SK-N-MC (cell line): ENCODE data around the gene PEX10.

Experiments used
- EZH2 ChIP-seq: fragments of 200-600 bp; sonication (generic); IDR thresholded peaks from one replicate; pipeline ENCODE4 v1.6.1; 2017; ENCODE audit warnings: antibody characterized with exemption
- FOXP2 ChIP-seq: optimal IDR thresholded peaks from 2 replicates; pipeline ENCODE3; 2011; ENCODE audit warnings: mild to moderate bottlenecking, moderate library complexity; ENCODE audit not compliant: insufficient read depth; ENCODE audit errors: extremely low read length, control extremely low read depth

GRCh38 chr1:2445823-2446215, 33.5 kb upstream of the PEX10 start:
- no peak for TF ChIP-seq EZH2
- no peak for TF ChIP-seq FOXP2
